HEK293 (cell line): ENCODE data around the gene CALB2.
A peak's percentile ranks its signal among the peaks of the same experiment; 100 is the strongest.

Source experiments
- CTCF ChIA-PET: fragments of 350-600 bp; formaldehyde crosslinking; extraction: SDS; loops from one replicate; lab custom pipeline; 2021; ENCODE audit warnings: antibody characterized with exemption; lab: Yijun Ruan, JAX
- POLR2A ChIA-PET: fragments of 300-600 bp; formaldehyde crosslinking; extraction: SDS; loops from one replicate; lab custom pipeline; 2020; ENCODE audit warnings: antibody characterized with exemption, inconsistent platforms; lab: Yijun Ruan, JAX
- H3K27ac ChIP-seq: fragments of 200-500 bp; sonication (Bioruptor generic); 2 replicates; pipeline ENCODE4 v1.5.1; 2014; ENCODE audit warnings: low read depth, low read length, control low read depth, inconsistent platforms; ENCODE audit errors: extremely low read depth
- H3K36me3 ChIP-seq, 2 experiments: fragments of 200-500 bp in 1 of 2; sonication (Bioruptor generic) in 1 of 2; 1 replicate in 1 of 2; 2 replicates in 1 of 2; pipeline ENCODE4 v1.5.1; 2014 to 2017; ENCODE audit warnings: inconsistent platforms in 2 of 2, low read length in 2 of 2; ENCODE audit not compliant: control insufficient read depth in 2 of 2, insufficient read depth in 1 of 2
- H3K4me1 ChIP-seq: fragments of 200-500 bp; sonication (Bioruptor generic); 2 replicates; pipeline ENCODE4 v1.5.1; 2014; ENCODE audit warnings: mild to moderate bottlenecking, low read length, inconsistent platforms; ENCODE audit not compliant: control insufficient read depth, insufficient read depth
- H3K4me3 ChIP-seq: 2 replicates; pipeline ENCODE4 v1.5.1; 2011; ENCODE audit warnings: low read depth, mild to moderate bottlenecking, control low read depth, low read length, moderate library complexity
- H3K9me3 ChIP-seq: fragments of 200-500 bp; sonication (Bioruptor generic); 2 replicates; pipeline ENCODE4 v1.5.1; 2014; ENCODE audit warnings: low read depth, low read length, inconsistent platforms; ENCODE audit not compliant: control insufficient read depth, insufficient read depth
- EGR2 ChIP-seq: fragments of 450-650 bp; formaldehyde crosslinking; IDR thresholded peaks from 2 replicates; pipeline ENCODE4 v1.5.1; 2016; ENCODE audit warnings: low read depth, missing biosample characterization, missing genetic modification characterization
- FEZF1 ChIP-seq: fragments of 450-650 bp; formaldehyde crosslinking; IDR thresholded peaks from 2 replicates; pipeline ENCODE4 v1.5.1; 2016; ENCODE audit warnings: missing biosample characterization, missing genetic modification characterization
- HOXA7 ChIP-seq: sonication (generic); formaldehyde crosslinking; IDR thresholded peaks from 2 replicates; pipeline ENCODE4 v1.8.1; 2022; ENCODE audit warnings: missing genetic modification reagents, borderline replicate concordance
- KLF16 ChIP-seq: fragments of 450-650 bp; formaldehyde crosslinking; IDR thresholded peaks from 2 replicates; pipeline ENCODE4 v1.5.1; 2017; ENCODE audit warnings: missing biosample characterization, missing genetic modification characterization
- PRDM6 ChIP-seq: fragments of 450-650 bp; formaldehyde crosslinking; IDR thresholded peaks from 2 replicates; pipeline ENCODE4 v1.5.1; 2017; ENCODE audit warnings: missing biosample characterization, missing genetic modification characterization
- SCRT2 ChIP-seq: fragments of 450-650 bp; formaldehyde crosslinking; IDR thresholded peaks from 2 replicates; pipeline ENCODE4 v1.5.1; 2016; ENCODE audit warnings: missing biosample characterization, missing genetic modification characterization
- ZBTB6 ChIP-seq: fragments of 450-650 bp; formaldehyde crosslinking; IDR thresholded peaks from 2 replicates; pipeline ENCODE4 v1.5.1; 2017; ENCODE audit warnings: missing biosample characterization, missing genetic modification characterization
- ZFHX2 ChIP-seq: fragments of 450-650 bp; formaldehyde crosslinking; conservative IDR thresholded peaks from 2 replicates; pipeline ENCODE4 v1.5.1; 2016; ENCODE audit warnings: missing biosample characterization, missing genetic modification characterization
- ZFP3 ChIP-seq: fragments of 450-650 bp; formaldehyde crosslinking; IDR thresholded peaks from 2 replicates; pipeline ENCODE4 v1.5.1; 2016; ENCODE audit warnings: low read depth, missing biosample characterization, missing genetic modification characterization
- ZNF146 ChIP-seq: fragments of 450-650 bp; formaldehyde crosslinking; IDR thresholded peaks from 2 replicates; pipeline ENCODE4 v1.5.1; 2016; ENCODE audit warnings: missing biosample characterization, missing genetic modification characterization
- ZNF157 ChIP-seq: fragments of 450-650 bp; formaldehyde crosslinking; IDR thresholded peaks from 2 replicates; pipeline ENCODE4 v1.5.1; 2016; ENCODE audit warnings: missing biosample characterization, missing genetic modification characterization
- ZNF16 ChIP-seq: fragments of 450-650 bp; formaldehyde crosslinking; IDR thresholded peaks from 2 replicates; pipeline ENCODE4 v1.5.1; 2016; ENCODE audit warnings: low read depth, missing biosample characterization, missing genetic modification characterization
- ZNF302 ChIP-seq: fragments of 450-650 bp; formaldehyde crosslinking; IDR thresholded peaks from 2 replicates; pipeline ENCODE4 v1.5.1; 2016; ENCODE audit warnings: missing biosample characterization, missing genetic modification characterization, low read depth
- ZNF366 ChIP-seq: fragments of 450-650 bp; formaldehyde crosslinking; conservative IDR thresholded peaks from 2 replicates; pipeline ENCODE4 v1.5.1; 2016; ENCODE audit warnings: missing biosample characterization, missing genetic modification characterization
- ZNF426 ChIP-seq: fragments of 450-650 bp; formaldehyde crosslinking; IDR thresholded peaks from 2 replicates; pipeline ENCODE4 v1.5.1; 2017; ENCODE audit warnings: missing biosample characterization, missing genetic modification characterization, mild to moderate bottlenecking, inconsistent platforms, moderate library complexity
- ZNF664 ChIP-seq: fragments of 450-650 bp; formaldehyde crosslinking; IDR thresholded peaks from 2 replicates; pipeline ENCODE4 v1.5.1; 2016; ENCODE audit warnings: missing biosample characterization, missing genetic modification characterization
- ZNF707 ChIP-seq: fragments of 450-650 bp; formaldehyde crosslinking; IDR thresholded peaks from 2 replicates; pipeline ENCODE4 v1.5.1; 2016; ENCODE audit warnings: missing biosample characterization, missing genetic modification characterization
- ZNF747 ChIP-seq: fragments of 450-650 bp; formaldehyde crosslinking; IDR thresholded peaks from 2 replicates; pipeline ENCODE4 v1.5.1; 2016; ENCODE audit warnings: missing biosample characterization, missing genetic modification characterization
- ZSCAN23 ChIP-seq: fragments of 450-650 bp; formaldehyde crosslinking; IDR thresholded peaks from 2 replicates; pipeline ENCODE4 v1.5.1; 2016; ENCODE audit warnings: missing biosample characterization, missing genetic modification characterization
- TF ChIP-seq, protein P1 (sequence below): fragments of 450-650 bp; IDR thresholded peaks from 2 replicates; pipeline ENCODE4 v1.5.1; 2018; ENCODE audit warnings: missing biosample characterization, missing genetic modification characterization
- TF ChIP-seq, protein P2 (sequence below): fragments of 450-650 bp; formaldehyde crosslinking; IDR thresholded peaks from 2 replicates; pipeline ENCODE4 v1.5.1; 2016; ENCODE audit warnings: missing biosample characterization, missing genetic modification characterization
- TF ChIP-seq, protein P3 (sequence below): fragments of 450-650 bp; formaldehyde crosslinking; IDR thresholded peaks from 2 replicates; pipeline ENCODE4 v1.5.1; 2016; ENCODE audit warnings: missing biosample characterization, missing genetic modification characterization

Gene CALB2

GRCh38 chr16:71376465-71377157 is 18.1 kb downstream of the CALB2 start:
- ChIA-PET CTCF (interaction anchor here (1.0 kb wide), 1 partner anchor 18 kb away, joined by 4 read pairs; the partner anchor contains the start of gene CALB2), POLR2A (no interaction called here)
- Histone ChIP-seq H3K27ac (no peak overlapping the region), H3K4me3 (no peak overlapping the region), H3K36me3 (no peaks in the 10 kb centered on the region), H3K9me3 (no peaks in the 10 kb centered on the region), H3K4me1 (no peaks in the 10 kb centered on the region; the same call in 1 of the 2 replicates)
- TF ChIP-seq ZNF664 (tag by site-specific recombination) (no peak), ZNF157 (tag by site-specific recombination) (0 out of 2 replicates have a peak, but pooled peaks have one; percentile 19), EGR2 (tag by site-specific recombination) (peak; percentile 96), ZFHX2 (tag by site-specific recombination) (peak; percentile 91)
- TF ChIP-seq, protein P1, sequence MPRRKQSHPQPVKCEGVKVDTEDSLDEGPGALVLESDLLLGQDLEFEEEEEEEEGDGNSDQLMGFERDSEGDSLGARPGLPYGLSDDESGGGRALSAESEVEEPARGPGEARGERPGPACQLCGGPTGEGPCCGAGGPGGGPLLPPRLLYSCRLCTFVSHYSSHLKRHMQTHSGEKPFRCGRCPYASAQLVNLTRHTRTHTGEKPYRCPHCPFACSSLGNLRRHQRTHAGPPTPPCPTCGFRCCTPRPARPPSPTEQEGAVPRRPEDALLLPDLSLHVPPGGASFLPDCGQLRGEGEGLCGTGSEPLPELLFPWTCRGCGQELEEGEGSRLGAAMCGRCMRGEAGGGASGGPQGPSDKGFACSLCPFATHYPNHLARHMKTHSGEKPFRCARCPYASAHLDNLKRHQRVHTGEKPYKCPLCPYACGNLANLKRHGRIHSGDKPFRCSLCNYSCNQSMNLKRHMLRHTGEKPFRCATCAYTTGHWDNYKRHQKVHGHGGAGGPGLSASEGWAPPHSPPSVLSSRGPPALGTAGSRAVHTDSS (tag by site-specific recombination): no peak

DNA sequence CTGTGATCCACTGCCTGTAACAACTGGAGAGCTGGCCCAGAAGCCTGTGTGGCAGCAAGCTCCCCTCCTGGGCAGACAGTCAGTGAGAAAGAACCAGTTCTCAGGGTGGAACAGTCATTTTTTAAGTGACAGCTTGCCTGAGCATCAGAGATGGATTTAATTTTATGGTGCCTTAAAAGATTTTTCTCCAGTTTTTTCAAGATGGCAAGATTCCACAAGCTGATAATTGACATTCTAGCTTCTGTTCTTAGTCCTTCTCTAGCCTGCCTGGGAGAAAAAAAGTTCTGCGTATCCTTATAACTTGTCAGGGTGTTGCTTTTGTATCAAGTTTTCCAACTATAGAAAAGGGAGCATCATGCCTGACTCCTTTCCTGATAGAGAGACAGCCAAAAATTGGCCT is 21.2 kb downstream of the CALB2 start:
- ChIA-PET POLR2A (interaction anchor here (0.5 kb wide), 1 partner anchor 8 kb away, joined by 8 read pairs; no protein-coding TSS in a partner anchor), CTCF (interaction anchor here (0.8 to 2.0 kb wide), 3 partner anchors 21 to 207 kb away, joined by 3 to 7 read pairs (median 5); partner anchors contain the start of gene CALB2)
- no peak for TF ChIP-seq HOXA7 (CRISPR knock-in tag)
- no peak for TF ChIP-seq ZNF366
- TF ChIP-seq FEZF1: no peak
- no peak for TF ChIP-seq ZNF16
- no peak for TF ChIP-seq ZNF707 (tag by site-specific recombination)
- TF ChIP-seq ZNF747 (tag by site-specific recombination): no peak
- TF ChIP-seq ZSCAN23 (tag by site-specific recombination): no peak
- TF ChIP-seq, protein P2, sequence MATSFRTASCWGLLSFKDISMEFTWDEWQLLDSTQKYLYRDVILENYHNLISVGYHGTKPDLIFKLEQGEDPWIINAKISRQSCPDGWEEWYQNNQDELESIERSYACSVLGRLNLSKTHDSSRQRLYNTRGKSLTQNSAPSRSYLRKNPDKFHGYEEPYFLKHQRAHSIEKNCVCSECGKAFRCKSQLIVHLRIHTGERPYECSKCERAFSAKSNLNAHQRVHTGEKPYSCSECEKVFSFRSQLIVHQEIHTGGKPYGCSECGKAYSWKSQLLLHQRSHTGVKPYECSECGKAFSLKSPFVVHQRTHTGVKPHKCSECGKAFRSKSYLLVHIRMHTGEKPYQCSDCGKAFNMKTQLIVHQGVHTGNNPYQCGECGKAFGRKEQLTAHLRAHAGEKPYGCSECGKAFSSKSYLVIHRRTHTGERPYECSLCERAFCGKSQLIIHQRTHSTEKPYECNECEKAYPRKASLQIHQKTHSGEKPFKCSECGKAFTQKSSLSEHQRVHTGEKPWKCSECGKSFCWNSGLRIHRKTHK (tag by site-specific recombination): no peak
- no peak for TF ChIP-seq ZNF146
- no peak for TF ChIP-seq ZBTB6 (tag by site-specific recombination)
- no peak for TF ChIP-seq ZNF302
- no peak for TF ChIP-seq PRDM6 (tag by site-specific recombination)
- no peak for TF ChIP-seq ZFP3 (tag by site-specific recombination)
- TF ChIP-seq SCRT2: no peak
- TF ChIP-seq KLF16 (tag by site-specific recombination): no peak
- TF ChIP-seq, protein P3, sequence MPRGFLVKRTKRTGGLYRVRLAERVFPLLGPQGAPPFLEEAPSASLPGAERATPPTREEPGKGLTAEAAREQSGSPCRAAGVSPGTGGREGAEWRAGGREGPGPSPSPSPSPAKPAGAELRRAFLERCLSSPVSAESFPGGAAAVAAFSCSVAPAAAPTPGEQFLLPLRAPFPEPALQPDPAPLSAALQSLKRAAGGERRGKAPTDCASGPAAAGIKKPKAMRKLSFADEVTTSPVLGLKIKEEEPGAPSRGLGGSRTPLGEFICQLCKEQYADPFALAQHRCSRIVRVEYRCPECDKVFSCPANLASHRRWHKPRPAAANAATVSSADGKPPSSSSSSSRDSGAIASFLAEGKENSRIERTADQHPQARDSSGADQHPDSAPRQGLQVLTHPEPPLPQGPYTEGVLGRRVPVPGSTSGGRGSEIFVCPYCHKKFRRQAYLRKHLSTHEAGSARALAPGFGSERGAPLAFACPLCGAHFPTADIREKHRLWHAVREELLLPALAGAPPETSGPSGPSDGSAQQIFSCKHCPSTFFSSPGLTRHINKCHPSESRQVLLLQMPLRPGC: no peak
- TF ChIP-seq ZNF426: no peak
- Histone ChIP-seq H3K36me3 (no peaks in the 10 kb centered on the region), H3K27ac (no peak overlapping the region), H3K4me1 (no peaks in the 10 kb centered on the region), H3K9me3 (no peaks in the 10 kb centered on the region), H3K4me3 (no peak overlapping the region)
